IPS-NIHi11 (cell line): ENCODE data around the gene KXD1.
"Not testable (repeated sequence)": the region's sequence is repeated elsewhere in the genome, so short reads cannot be mapped to it uniquely, and the experiment has no call there.

Experiments used
- DNase-seq: peaks from one replicate; pipeline ENCODE4 v3.0.0; 2012; ENCODE audit warnings: mixed read lengths, low spot score

The KXD1 gene, protein sequence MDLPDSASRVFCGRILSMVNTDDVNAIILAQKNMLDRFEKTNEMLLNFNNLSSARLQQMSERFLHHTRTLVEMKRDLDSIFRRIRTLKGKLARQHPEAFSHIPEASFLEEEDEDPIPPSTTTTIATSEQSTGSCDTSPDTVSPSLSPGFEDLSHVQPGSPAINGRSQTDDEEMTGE

DNA sequence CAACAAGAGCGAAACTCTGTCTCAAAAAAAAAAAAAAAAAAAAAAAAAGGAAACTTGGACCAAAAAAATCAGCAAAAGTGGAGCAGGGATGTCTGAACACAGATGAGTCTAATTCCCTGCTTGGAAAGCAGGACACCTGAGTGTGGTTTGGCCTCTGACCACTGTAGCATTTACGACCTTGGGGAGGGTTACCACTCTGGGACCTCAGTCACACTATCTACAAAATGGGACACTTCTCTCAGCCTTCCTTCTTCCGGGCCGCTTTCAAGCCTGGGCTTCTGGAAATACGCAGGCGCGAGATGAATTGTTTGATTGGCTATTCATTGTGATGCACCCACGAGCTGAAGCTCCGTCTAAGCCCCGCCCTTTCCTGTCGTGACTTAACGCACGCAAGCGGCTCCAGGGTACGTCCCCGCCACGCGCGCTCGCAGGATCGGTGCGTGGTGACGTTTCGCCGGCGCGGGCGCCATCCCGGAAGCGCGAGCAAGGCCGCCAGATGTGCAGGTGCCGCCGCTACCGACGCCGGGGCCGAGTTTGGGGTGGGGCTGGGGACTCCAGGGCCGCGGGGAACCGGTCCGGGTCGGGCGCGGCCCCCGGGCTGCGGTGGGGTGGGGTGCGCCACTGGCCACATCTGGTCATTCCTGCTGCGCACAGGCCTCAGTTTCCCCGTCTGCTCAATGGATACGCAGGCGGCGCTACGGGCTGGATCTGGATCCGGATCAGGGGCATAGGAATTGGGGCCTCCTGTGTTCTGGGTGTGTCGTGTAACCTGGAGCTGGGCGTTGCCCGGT is at the start of gene KXD1:
Gene KXD1 (plus strand): TSS at position 460 of the 791 bp plus-strand sequence. CDS start 4,187 bp downstream, outside the sequence.
- peak; percentile 95 for DNase-seq

GRCh38 chr19:18508585-18508984 is 49.1 kb upstream of the KXD1 start:
- no peak for DNase-seq

- no peak for DNase-seq
Measured at GRCh38 chr19:18510216-18510615, 47.5 kb upstream of the KXD1 start.

GRCh38 chr19:18513868-18514267 is 43.8 kb upstream of the KXD1 start:
- no peak for DNase-seq

DNA sequence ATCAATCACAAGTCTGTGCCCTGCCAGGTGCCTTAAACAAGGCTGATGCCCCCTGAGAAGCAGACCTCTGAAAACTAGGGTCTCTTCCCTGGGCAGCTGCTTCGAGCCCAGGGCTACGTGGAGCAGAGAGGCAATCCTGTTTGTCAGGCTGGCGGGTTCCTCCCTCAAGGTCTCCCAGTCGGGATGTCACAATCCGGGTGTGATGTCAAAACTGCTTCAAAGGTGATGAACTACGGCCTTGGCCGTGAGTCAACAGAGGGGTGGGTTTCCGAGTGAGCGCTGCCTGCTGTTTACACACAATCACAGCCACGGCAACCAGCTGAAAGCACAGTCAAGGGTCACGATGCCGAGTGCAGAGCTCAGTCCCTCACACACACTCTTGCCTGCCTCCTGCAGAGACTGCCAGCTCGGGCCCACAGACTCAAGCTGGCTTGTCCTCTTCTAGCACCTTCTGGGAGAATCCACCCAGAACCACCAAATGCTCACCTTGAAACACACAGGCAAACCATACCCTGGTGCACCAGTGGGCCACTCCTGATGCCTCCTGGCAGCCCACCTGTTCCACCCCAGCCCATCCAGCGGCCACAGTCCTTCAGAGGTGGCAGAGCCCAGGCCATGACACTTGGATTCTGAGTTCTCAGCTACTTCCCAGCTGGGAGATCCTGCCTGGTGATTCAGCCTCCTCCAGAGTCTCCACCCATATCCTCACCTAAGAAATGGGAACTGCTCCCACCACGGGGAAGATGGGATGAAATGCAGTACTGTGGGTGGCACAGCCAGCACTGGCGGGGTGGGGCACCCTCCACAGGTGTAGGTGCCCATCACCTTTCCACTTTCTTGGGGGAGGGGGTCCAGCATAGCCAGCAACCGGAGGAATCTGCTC is 42.6 kb upstream of the KXD1 start:
- DNase-seq = no peak

GRCh38 chr19:18515959-18516358 is 41.7 kb upstream of the KXD1 start:
- DNase-seq = no peak

DNA sequence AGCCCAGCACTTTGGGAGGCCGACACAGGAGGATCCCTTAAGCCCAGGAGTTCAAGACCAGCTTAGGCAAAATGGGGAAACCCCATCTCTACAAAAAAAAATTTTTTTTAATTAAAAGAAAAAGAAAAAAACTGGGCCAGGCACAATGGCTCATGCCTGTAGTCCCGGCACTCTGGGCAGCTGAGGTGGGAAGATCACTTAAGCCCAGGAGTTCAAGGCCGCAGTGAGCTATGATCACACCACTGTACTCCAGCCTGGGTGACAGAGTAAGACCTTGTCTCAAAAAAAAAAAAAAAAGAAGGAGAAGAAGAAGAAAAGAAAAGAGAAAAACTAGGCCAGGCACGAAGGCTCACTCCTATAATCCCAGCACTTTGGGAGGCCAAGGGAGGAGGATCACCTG is 40.1 kb upstream of the KXD1 start:
- no peak for DNase-seq

GRCh38 chr19:18518639-18519038 is 39.0 kb upstream of the KXD1 start:
- no peak for DNase-seq

DNA sequence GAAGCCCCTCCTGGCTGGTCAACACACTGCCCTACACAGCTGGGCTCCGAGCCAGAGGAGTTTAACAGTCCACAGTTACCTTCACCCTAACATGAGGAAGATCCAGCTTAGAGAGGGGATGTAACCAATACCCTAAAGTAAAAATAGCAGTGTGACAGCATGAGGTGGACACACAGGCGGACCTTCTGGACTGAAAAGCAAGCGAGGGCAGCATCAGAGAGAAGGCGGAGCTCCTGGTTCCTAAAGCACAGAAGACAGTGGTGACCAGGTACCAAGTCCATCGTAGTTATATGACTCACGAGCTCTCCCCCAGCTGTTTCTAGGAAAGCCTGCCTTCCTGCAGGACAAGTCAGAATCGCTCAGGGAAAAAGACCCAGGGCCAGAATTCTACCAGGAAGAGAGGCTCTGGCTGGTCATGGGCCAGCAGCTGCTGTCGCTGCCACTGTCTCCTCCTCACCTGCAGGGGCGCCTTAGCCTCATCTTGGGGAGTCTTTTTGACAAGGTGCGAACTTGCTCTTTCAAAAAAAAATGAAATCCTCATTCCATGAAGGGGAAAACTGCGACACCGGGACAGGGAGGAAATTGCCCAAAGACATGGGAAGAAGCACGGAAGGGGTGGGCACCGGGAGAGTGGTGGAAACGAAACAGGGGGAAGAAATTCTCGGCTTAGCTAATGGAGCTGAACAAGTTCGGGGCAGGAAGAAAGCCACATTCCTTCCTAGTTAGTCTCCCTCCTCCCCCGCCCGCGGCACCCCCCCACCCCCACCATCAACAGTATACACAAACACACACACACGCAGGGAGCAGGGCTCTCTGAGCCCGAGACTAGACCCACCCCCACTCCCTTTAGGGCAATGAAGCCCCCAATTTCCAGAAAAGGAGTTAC is 37.5 kb upstream of the KXD1 start:
- DNase-seq = peak; percentile 58

DNA sequence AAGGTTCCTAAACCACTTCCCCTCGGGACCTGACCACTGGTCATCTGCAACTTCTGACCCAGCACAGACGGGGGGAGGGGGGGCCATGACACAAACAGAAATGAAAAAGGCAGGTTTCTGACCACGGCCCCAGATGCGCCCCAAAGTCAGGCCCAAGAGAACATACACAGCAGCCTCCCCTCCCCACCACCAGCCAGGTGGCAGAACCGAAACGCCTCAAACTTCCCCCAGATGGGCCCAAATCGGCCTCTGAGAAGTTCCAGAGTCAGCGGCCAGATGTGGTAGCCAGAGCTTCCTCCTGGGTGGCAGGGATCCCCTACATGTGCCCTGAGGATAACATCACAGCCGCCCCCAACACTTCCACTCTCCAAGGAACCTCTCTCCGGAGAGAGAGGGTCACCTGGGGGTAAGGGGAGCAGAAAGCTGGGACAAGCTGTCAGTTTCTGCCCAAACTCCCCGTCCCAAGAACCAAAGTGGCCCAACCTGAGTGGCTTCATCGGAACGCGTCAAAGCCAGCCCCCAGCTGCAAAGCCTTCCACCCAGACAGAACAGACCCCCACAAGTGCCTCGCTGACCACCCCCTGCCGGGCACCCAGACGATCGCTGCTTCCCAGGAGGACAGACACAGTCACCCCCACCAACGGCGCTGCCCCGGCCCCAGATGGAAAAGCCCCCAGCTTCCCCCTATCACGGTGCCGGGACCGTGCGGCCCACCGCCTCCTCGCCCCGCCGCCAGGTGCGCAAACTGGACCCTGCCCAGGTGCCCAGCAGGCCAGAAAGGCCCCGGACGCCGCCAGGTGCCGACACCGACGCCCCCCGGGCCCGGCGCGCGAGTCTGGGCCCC is 36.6 kb upstream of the KXD1 start:
- DNase-seq = no peak

- DNase-seq = no peak
Measured at GRCh38 chr19:18521692-18522123, 36.0 kb upstream of the KXD1 start, which contains the start of gene ELL. ELL (minus strand) TSS chr19:18522070; CDS start chr19:18522055, 15 bp downstream.

DNA sequence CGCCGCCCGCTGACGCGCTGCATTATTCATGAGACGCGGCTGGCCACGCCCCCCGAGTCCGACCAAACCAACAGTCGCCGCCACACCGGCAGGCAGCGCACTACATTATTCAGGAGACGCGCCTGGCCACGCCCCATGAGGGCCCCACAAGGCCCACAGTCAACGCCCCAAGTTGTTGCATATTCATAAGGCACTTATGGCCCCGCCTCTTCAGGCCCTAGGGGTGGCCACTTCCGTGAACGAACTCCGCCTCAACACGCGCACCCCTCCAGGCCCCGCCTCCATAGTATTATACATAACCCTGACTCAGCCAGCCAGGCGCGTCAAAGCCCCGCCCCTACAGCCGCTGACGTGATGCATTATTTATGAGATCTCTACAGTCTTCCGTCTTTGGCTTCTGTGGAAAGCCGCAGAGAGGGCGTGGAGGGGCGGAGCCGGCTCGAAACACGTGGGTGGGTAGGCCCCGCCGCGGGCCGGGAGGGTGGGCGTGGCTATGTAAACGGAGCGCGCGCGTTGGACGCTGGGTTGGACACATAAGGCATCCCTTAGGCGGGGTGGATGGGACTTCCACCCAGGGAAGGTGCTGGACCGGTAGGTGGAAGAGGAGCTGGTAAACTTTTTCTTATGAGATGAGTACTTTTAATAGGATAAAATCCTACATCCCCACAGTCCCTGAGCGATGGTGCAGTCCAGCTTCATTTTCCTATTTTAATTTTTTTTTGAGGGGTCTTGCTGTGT is 35.4 kb upstream of the KXD1 start:
- DNase-seq = peak; percentile 96

DNA sequence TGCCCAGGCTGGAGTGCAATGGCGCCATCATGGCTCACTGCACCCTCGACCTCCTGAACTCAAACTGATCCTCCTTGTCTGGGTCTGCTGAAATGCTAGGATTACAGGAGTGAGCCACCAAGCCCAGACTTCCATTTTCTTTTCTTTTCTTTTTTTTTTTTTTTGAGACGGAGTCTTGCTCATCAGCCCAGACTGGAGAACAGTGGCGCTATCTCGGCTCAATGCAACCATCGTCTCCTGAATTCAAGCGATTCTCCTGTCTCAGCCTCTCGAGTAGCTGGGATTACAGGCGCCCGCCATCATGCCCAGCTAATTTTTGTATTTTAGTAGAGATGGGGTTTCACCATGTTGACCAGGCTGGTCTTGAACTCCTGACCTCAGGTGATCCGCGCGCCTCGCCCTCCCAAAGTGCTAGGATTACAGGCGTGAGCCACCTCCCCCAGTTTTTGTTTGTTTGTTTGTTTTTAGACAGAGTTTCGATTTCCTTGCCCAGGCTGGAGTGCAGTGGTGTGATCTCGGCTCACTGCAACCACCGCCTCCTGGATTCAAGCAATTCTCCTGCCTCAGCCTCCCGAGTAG is 34.7 kb upstream of the KXD1 start:
- DNase-seq = not testable (repeated sequence)

GRCh38 chr19:18523841-18524240 is 33.8 kb upstream of the KXD1 start:
- no peak for DNase-seq

DNA sequence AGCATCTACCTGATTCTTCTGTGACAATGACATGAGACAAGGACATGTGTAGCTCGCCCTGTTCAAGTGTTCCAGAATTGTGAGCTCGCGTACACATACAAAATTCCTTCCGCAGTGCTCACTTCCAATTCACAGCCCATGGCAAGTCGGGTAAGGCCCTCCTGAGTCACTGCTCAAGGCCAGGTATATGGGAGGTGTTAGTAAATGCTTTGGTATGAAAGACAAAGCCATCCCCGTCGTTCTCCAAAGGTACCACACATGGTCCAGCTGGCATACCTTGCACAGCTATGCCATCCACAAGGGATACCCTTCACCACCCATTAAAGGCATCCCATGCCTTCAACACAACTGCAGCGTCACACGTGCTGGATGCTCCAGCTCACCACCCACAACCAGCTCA is 31.4 kb upstream of the KXD1 start:
- no peak for DNase-seq

GRCh38 chr19:18529782-18530181 is 27.9 kb upstream of the KXD1 start:
- no peak for DNase-seq

DNA sequence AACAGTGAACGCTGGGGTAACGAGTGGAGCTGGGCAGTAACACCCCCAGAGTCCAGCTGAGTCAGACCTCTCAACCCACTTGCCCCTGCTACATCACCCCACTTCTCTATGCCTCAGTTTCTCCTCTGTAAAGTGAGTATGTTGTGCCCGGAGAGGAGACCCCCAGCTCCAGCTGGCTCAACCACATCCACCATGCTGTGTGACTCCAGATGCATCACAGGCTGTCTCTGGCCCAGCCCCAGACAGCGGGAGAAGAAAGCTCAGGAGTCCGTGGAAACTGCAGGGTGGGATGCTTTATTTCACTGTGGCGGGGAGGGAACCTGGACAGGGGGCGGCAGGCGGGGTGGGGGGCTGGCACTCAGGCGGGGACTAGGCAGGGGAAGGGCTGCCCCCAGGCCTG is 26.2 kb upstream of the KXD1 start:
- no peak for DNase-seq

DNA sequence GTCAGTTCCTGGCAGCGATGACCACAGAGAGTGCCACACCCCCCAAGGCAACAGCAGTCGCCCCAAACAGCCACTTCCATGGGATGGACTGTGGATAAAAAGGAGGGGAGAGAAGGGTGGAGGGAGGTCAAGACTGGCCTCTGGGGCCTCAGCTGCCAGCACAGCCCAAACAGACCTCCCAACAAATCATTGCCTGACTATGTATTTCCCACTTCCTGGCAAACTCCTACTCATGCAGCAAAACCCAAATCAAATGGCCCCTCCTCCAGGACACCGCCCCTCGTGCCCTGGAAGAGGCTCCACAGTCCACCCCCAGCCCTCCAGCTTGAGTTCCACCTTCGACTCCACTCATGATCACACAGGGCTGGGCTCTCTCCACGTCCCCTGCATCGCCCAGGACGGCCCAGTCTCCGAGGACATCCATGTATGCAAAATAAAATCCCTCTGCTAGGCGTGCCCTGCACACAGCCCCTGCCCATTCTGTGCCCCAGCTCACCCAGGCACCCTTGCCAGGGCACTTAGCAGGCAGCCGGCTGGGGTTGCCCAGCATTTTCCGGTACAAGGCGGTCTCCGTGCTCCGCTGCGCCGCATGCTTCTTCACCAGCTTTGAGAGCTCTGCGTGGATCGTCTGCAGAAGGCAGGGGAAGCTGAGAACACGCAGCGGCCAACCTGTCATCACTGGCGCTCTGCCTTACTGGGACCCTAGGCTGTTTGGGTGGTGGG is 25.3 kb upstream of the KXD1 start:
- no peak for DNase-seq

DNA sequence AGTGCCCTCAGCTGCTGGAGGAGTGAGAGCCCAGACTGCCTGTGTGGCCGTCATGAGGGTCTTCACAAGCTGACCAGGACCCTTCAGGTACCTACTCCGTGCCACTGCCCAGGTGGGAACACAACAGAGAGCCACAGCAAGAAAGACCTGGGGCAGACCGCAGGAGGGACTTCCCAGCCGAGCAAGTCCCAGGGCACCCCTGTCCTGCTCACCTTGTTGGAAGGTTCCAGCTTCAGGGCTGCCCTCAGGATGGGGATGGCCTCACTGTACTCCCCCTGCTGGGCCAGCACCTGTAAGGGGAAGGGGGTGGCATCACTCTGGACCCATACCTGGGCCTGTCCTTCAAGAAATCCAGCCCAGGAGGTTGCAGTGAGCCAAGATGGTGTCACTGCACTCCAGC is 24.6 kb upstream of the KXD1 start:
- no peak for DNase-seq
